ENCODE results near the gene PIP5KL1. TPM values are rescaled to one million over a fixed set of nuclear protein-coding genes. Genes with fewer than 3 reads are reported as not detected.

Gene PIP5KL1
- total RNA-seq, 3 donors from 2014 or later (not counting 1 experiment from before 2014, with no cell fraction given): 0.52 to 1.4 (median 0.97) TPM

- ATAC-seq: peak in 2 of 3 donors; percentile 36 to 41
- Histone ChIP-seq H3K27ac (ENCODE audit: low read length) (no peak overlapping the region), H3K36me3 (ENCODE audit: control insufficient read depth, insufficient read depth, low read length) (peaks cover 4% of the 10 kb centered on the region), H3K4me3 (ENCODE audit: low read length) (peak overlapping the region; percentile 27), H3K4me1 (ENCODE audit: control insufficient read depth, insufficient read depth, low read length) (peaks cover 49% of the 10 kb centered on the region), H3K9me3 (ENCODE audit: control insufficient read depth, insufficient read depth, low read length) (no peaks in the 10 kb centered on the region), H3K27me3 (ENCODE audit: control insufficient read depth, insufficient read depth, low read length) (peaks cover 16% of the 10 kb centered on the region)
- TF ChIP-seq CTCF (IDR thresholded peaks at IDR 0.05): no peak
- Mint-ChIP-seq H3K9me3 (no peaks in the 10 kb centered on the region), H3K27me3 (ENCODE audit: low read depth in 2 of 2) (peaks cover under 1 to 2% of the 10 kb centered on the region in 2 donors), H3K36me3 (no peaks in the 10 kb centered on the region), H3K4me1 (peaks cover 25 to 47% of the 10 kb centered on the region in 2 donors), H3K27ac (peak overlapping the region in 1 of 2 donors; percentile 58), H3K4me3 (peak overlapping the region; percentile 69)
- intact Hi-C loops (cut with micrococcal nuclease): no loop called here
- 52% methylated on average over 18 of the region's 18 CpGs for WGBS (ENCODE audit: insufficient coverage)
- peak in 1 of 2 donors; percentile 58 for DNase-seq
Measured at GRCh38 chr9:127931092-127931881, 710 bp upstream of the PIP5KL1 start.

GRCh38 chr9:127929625-127929979 is 975 bp downstream of the PIP5KL1 start:
- DNase-seq (no peak), ATAC-seq (no peak)
- Histone ChIP-seq H3K36me3 (ENCODE audit: control insufficient read depth, insufficient read depth, low read length) (no peaks in the 10 kb centered on the region), H3K27ac (ENCODE audit: low read length) (no peak overlapping the region), H3K27me3 (ENCODE audit: control insufficient read depth, insufficient read depth, low read length) (peaks cover 18% of the 10 kb centered on the region), H3K4me1 (ENCODE audit: control insufficient read depth, insufficient read depth, low read length) (peaks cover 42% of the 10 kb centered on the region), H3K4me3 (ENCODE audit: low read length) (no peak overlapping the region), H3K9me3 (ENCODE audit: control insufficient read depth, insufficient read depth, low read length) (no peaks in the 10 kb centered on the region)
- no peaks in the 10 kb centered on the region for H3K9me3 Mint-ChIP-seq
- 81% methylated on average over 10 of the region's 10 CpGs for WGBS (ENCODE audit: insufficient coverage)
- H3K27ac Mint-ChIP-seq: no peak overlapping the region
- H3K4me3 Mint-ChIP-seq: peak overlapping the region; percentile 56
- intact Hi-C loops (cut with micrococcal nuclease): no loop called here
- peaks cover 15 to 16% of the 10 kb centered on the region in 2 donors for H3K27me3 Mint-ChIP-seq (ENCODE audit: low read depth in 2 of 2)
- H3K36me3 Mint-ChIP-seq: no peaks in the 10 kb centered on the region
- H3K4me1 Mint-ChIP-seq: peaks cover 17 to 37% of the 10 kb centered on the region in 2 donors
- no peak for TF ChIP-seq CTCF (IDR thresholded peaks at IDR 0.05)

- H3K27ac ChIP-seq (ENCODE audit: low read length): no peak overlapping the region
- ATAC-seq (no peak), DNase-seq (no peak)
- TF ChIP-seq CTCF (IDR thresholded peaks at IDR 0.05): no peak
- H3K9me3 ChIP-seq (ENCODE audit: control insufficient read depth, insufficient read depth, low read length): no peaks in the 10 kb centered on the region
- no peaks in the 10 kb centered on the region for H3K36me3 Mint-ChIP-seq
- peak overlapping the region; percentile 56 for H3K4me3 Mint-ChIP-seq
- H3K27ac Mint-ChIP-seq: no peak overlapping the region
- intact Hi-C loops (cut with micrococcal nuclease): no loop called here
- H3K9me3 Mint-ChIP-seq: no peaks in the 10 kb centered on the region
- WGBS (ENCODE audit: insufficient coverage): 76% methylated on average over 7 of the region's 11 CpGs
- H3K27me3 ChIP-seq (ENCODE audit: control insufficient read depth, insufficient read depth, low read length): peaks cover 18% of the 10 kb centered on the region
- no peak overlapping the region for H3K4me3 ChIP-seq (ENCODE audit: low read length)
- H3K27me3 Mint-ChIP-seq (ENCODE audit: low read depth in 2 of 2): peaks cover 16% of the 10 kb centered on the region in 2 donors
- H3K4me1 ChIP-seq (ENCODE audit: control insufficient read depth, insufficient read depth, low read length): peaks cover 42% of the 10 kb centered on the region
- H3K4me1 Mint-ChIP-seq: peaks cover 11 to 31% of the 10 kb centered on the region in 2 donors
- no peaks in the 10 kb centered on the region for H3K36me3 ChIP-seq (ENCODE audit: control insufficient read depth, insufficient read depth, low read length)
Measured at GRCh38 chr9:127928676-127929624, 1.6 kb downstream of the PIP5KL1 start.
